SK-N-SH (cell line): ENCODE data around the gene SLC43A3. TPM values are rescaled to one million over a fixed set of nuclear protein-coding genes. Genes with fewer than 3 reads are reported as not detected.

Experiments used
- CTCF ChIA-PET: fragments of 300-600, 350-600 bp; formaldehyde crosslinking; extraction: SDS; loops from one replicate; lab custom pipeline; 2021; lab: Yijun Ruan, JAX
- POLR2A ChIA-PET: fragments of 350-600 bp; sonication (Branson Sonifier 250); formaldehyde crosslinking; extraction: SDS; loops from one replicate; lab custom pipeline; 2020; ENCODE audit warnings: antibody characterized with exemption, inconsistent platforms; lab: Yijun Ruan, JAX
- DNase-seq: peaks from one replicate; pipeline ENCODE4 v3.0.0; 2012
- H2AFZ ChIP-seq: fragments of 200-600 bp; sonication (generic); 2 replicates; pipeline ENCODE4 v1.8.1; 2016; ENCODE audit warnings: antibody characterized with exemption, mild to moderate bottlenecking, low read depth
- H3F3A ChIP-seq: fragments of 200-600 bp; sonication (generic); replicated peaks from 2 replicates; pipeline ENCODE3; 2016; ENCODE audit warnings: antibody characterized with exemption, mild to moderate bottlenecking; ENCODE audit not compliant: insufficient read depth
- H3K27ac ChIP-seq, 2 experiments: fragments of 200-500 bp in 1 of 2; fragments of 200-600 bp in 1 of 2; sonication (Bioruptor generic) in 1 of 2; sonication (generic), shearing (Covaris generic) in 1 of 2; 2 replicates each; pipeline versions ENCODE4 v1.5.1 to v1.6.1; 2014 to 2016; ENCODE audit warnings: low read depth in 2 of 2, inconsistent platforms in 1 of 2, low read length in 1 of 2, mild to moderate bottlenecking in 1 of 2, mixed read lengths in 1 of 2
- H3K27me3 ChIP-seq: fragments of 200-600 bp; sonication (generic), shearing (Covaris generic); 2 replicates; pipeline ENCODE4 v1.6.1; 2016; ENCODE audit warnings: mixed run types; ENCODE audit not compliant: insufficient read depth
- H3K36me3 ChIP-seq, 2 experiments: fragments of 200-500 bp in 1 of 2; fragments of 200-600 bp in 1 of 2; sonication (Bioruptor generic) in 1 of 2; sonication (generic) in 1 of 2; replicated peaks in 1 of 2; 2 replicates each; pipeline versions ENCODE3 to v1.5.1; 2014 to 2016; ENCODE audit warnings: low read length in 1 of 2, mild to moderate bottlenecking in 1 of 2; ENCODE audit not compliant: insufficient read depth in 2 of 2, control insufficient read depth in 1 of 2
- H3K4me1 ChIP-seq, 2 experiments: fragments of 200-500 bp in 1 of 2; fragments of 200-600 bp in 1 of 2; sonication (Bioruptor generic) in 1 of 2; sonication (generic), shearing (Covaris generic) in 1 of 2; 2 replicates each; pipeline versions ENCODE4 v1.5.1 to v1.6.1; 2014 to 2016; ENCODE audit warnings: low read depth in 1 of 2, low read length in 1 of 2, mixed run types in 1 of 2; ENCODE audit not compliant: insufficient read depth in 2 of 2, control insufficient read depth in 1 of 2
- H3K4me2 ChIP-seq: fragments of 200-600 bp; sonication (generic), shearing (Covaris generic); 2 replicates; pipeline ENCODE4 v1.6.1; 2017; ENCODE audit warnings: mixed run types
- H3K4me3 ChIP-seq, 2 experiments: fragments of 200-500 bp in 1 of 2; fragments of 200-600 bp in 1 of 2; sonication (Bioruptor generic) in 1 of 2; sonication (generic), shearing (Covaris generic) in 1 of 2; 2 replicates each; pipeline versions ENCODE4 v1.5.1 to v1.8.1; 2014 to 2016; ENCODE audit warnings: low read depth in 2 of 2, inconsistent platforms in 1 of 2, low read length in 1 of 2, mild to moderate bottlenecking in 1 of 2, mixed read lengths in 1 of 2, moderate library complexity in 1 of 2
- H3K79me2 ChIP-seq: fragments of 200-600 bp; sonication (generic); 2 replicates; pipeline ENCODE4 v1.8.1; 2017; ENCODE audit warnings: mild to moderate bottlenecking; ENCODE audit not compliant: insufficient read depth
- H3K9ac ChIP-seq: fragments of 200-600 bp; sonication (generic); 2 replicates; pipeline ENCODE4 v1.6.1; 2017; ENCODE audit warnings: mixed run types
- H3K9me2 ChIP-seq: fragments of 200-600 bp; sonication (generic); 2 replicates; pipeline ENCODE4 v1.6.1; 2017; ENCODE audit warnings: mixed run types
- H3K9me3 ChIP-seq: fragments of 200-600 bp; sonication (generic); 2 replicates; pipeline ENCODE4 v1.6.1; 2017; ENCODE audit warnings: mixed run types, mild to moderate bottlenecking, moderate library complexity
- H4K20me1 ChIP-seq: fragments of 200-600 bp; sonication (generic); 2 replicates; pipeline ENCODE4 v1.6.1; 2017; ENCODE audit warnings: mild to moderate bottlenecking, mixed run types; ENCODE audit not compliant: insufficient read depth
- CTCF ChIP-seq: fragments of 200-600 bp; sonication (generic); IDR thresholded peaks from 2 replicates; pipeline ENCODE4 v1.6.1; 2017; ENCODE audit warnings: antibody characterized with exemption, mild to moderate bottlenecking, moderate library complexity
- ELF1 ChIP-seq: IDR thresholded peaks from 2 replicates; pipeline ENCODE4 v1.4.0; 2012
- EP300 ChIP-seq, 2 experiments: IDR thresholded peaks; 2 replicates each; pipeline versions ENCODE4 v1.4.0 to v1.6.1; 2012; ENCODE audit warnings: borderline replicate concordance in 1 of 2, low read depth in 1 of 2, low read length in 1 of 2
- FOXJ3 ChIP-seq: sonication (generic); formaldehyde crosslinking; IDR thresholded peaks from 2 replicates; pipeline ENCODE4 v1.5.1; 2020; ENCODE audit warnings: mild to moderate bottlenecking, missing genetic modification reagents
- FOXM1 ChIP-seq: IDR thresholded peaks from 2 replicates; pipeline ENCODE4 v1.4.0; 2012; ENCODE audit warnings: low read depth, mild to moderate bottlenecking
- GABPA ChIP-seq: IDR thresholded peaks from 2 replicates; pipeline ENCODE4 v1.4.0; 2012; ENCODE audit warnings: low read depth, mild to moderate bottlenecking
- GATA2 ChIP-seq: sonication (generic); formaldehyde crosslinking; IDR thresholded peaks from 2 replicates; pipeline ENCODE4 v1.5.0; 2020; ENCODE audit warnings: mild to moderate bottlenecking, missing genetic modification reagents
- MEF2A ChIP-seq: IDR thresholded peaks from 2 replicates; pipeline ENCODE4 v1.4.0; 2012; ENCODE audit warnings: low read depth, borderline replicate concordance
- MXI1 ChIP-seq: IDR thresholded peaks from 2 replicates; pipeline ENCODE4 v1.6.1; 2012; ENCODE audit warnings: mild to moderate bottlenecking, low read depth, low read length, improper control_type of control experiment
- NFIC ChIP-seq: IDR thresholded peaks from 2 replicates; pipeline ENCODE4 v1.4.0; 2012; ENCODE audit warnings: borderline replicate concordance
- POLR2AphosphoS5 ChIP-seq: IDR thresholded peaks from 2 replicates; pipeline ENCODE4 v1.6.1; 2012; ENCODE audit warnings: low read depth, low read length
- RAD21 ChIP-seq: IDR thresholded peaks from 2 replicates; pipeline ENCODE4 v1.6.1; 2012; ENCODE audit warnings: mild to moderate bottlenecking, low read length
- RCOR1 ChIP-seq: fragments of 150-350 bp; IDR thresholded peaks from 2 replicates; pipeline ENCODE4 v1.6.1; 2017; ENCODE audit warnings: antibody characterized with exemption, low read length
- RFX5 ChIP-seq: IDR thresholded peaks from 2 replicates; pipeline ENCODE4 v1.6.1; 2012; ENCODE audit warnings: mild to moderate bottlenecking, improper control_type of control experiment, low read length
- RXRA ChIP-seq: IDR thresholded peaks from 2 replicates; pipeline ENCODE4 v1.4.0; 2012; ENCODE audit warnings: low read depth, mild to moderate bottlenecking, borderline replicate concordance
- SIN3A ChIP-seq: IDR thresholded peaks from 2 replicates; pipeline ENCODE4 v1.6.1; 2012; ENCODE audit warnings: low read depth, mild to moderate bottlenecking, low read length, moderate library complexity, borderline replicate concordance
- SMC3 ChIP-seq: IDR thresholded peaks from 2 replicates; pipeline ENCODE4 v1.6.1; 2012; ENCODE audit warnings: low read depth, low read length, improper control_type of control experiment
- TAF1 ChIP-seq: IDR thresholded peaks from 2 replicates; pipeline ENCODE4 v1.6.1; 2012; ENCODE audit warnings: low read depth, mild to moderate bottlenecking, low read length, moderate library complexity, borderline replicate concordance
- TCF12 ChIP-seq: IDR thresholded peaks from 2 replicates; pipeline ENCODE4 v1.4.0; 2012
- TEAD4 ChIP-seq: IDR thresholded peaks from 2 replicates; pipeline ENCODE4 v1.4.0; 2012; ENCODE audit warnings: mild to moderate bottlenecking, borderline replicate concordance; ENCODE audit not compliant: insufficient read depth
- YY1 ChIP-seq: IDR thresholded peaks from 2 replicates; pipeline ENCODE4 v1.4.0; 2012; ENCODE audit warnings: low read depth, mild to moderate bottlenecking
- ZBTB33 ChIP-seq: IDR thresholded peaks from 2 replicates; pipeline ENCODE4 v1.4.0; 2012; ENCODE audit warnings: low read depth, borderline replicate concordance
- WGBS: methylation state at CpG from one replicate; pipeline ENCODE4 v1.1.6; 2017; ENCODE audit warnings: low lambda C conversion rate; 5-methylcytosine and 5-hydroxymethylcytosine counted together
- polyA plus RNA-seq, 3 experiments: library from polyadenylated mRNA; depleted of rRNA; stranded (reverse); fragments of >200 nt; gene quantifications; 2 replicates each; pipeline ENCODE4 v1.2.3, GENCODE V29; 2012
- TF ChIP-seq, protein P1 (sequence below): fragments of 150-350 bp; IDR thresholded peaks from 2 replicates; pipeline ENCODE4 v1.6.1; 2016; ENCODE audit warnings: mild to moderate bottlenecking, low read depth, low read length
- TF ChIP-seq, protein P2 (sequence below): IDR thresholded peaks from 2 replicates; pipeline ENCODE4 v1.4.0; 2012; ENCODE audit warnings: low read depth
- TF ChIP-seq, protein P3 (sequence below): IDR thresholded peaks from 2 replicates; pipeline ENCODE4 v1.4.0; 2012; ENCODE audit warnings: low read depth, borderline replicate concordance

SLC43A3 gene
- polyA plus RNA-seq, 1 of the 3 experiments (the other 2 are of a cell fraction) = 4.1 TPM

DNA sequence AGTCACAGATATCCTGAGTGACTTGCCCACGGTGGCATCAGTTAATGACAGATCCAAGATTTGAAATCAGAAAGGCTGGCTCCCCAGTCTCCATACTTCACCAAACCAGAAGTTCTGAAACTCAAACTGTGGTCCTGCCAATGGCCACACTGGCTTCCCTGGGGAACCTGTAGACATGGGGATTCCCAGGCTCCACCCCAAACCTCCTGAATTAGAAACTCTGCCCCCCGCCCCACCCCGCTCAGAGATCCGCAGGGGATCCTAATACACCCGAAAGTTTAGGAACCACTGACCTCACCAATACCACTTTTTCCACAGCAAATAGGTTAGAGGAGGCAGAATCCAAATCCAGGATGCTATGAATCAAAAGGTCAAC is 48.7 kb upstream of the SLC43A3 start:
- DNase-seq = no peak
- 87% methylated on average over 5 of the region's 5 CpGs for WGBS
- Histone ChIP-seq H3K36me3 (no peaks in the 10 kb centered on the region), H2AFZ (no peak overlapping the region), H3K4me1 (peaks cover 0 to 8% of the 10 kb centered on the region in 2 experiments; a peak in 1 of 4 replicates), H3K9me3 (no peaks in the 10 kb centered on the region), H4K20me1 (no peaks in the 10 kb centered on the region), H3K9ac (no peak overlapping the region), H3K27me3 (0 out of 2 replicates have a peak, but pooled peaks cover 10% of the 10 kb centered on the region), H3K27ac (no peak overlapping the region), H3K9me2 (no peaks in the 10 kb centered on the region), H3F3A (no peaks in the 10 kb centered on the region), H3K4me3 (no peak overlapping the region; a peak in 1 of 4 replicates), H3K79me2 (no peaks in the 10 kb centered on the region)
- ChIA-PET CTCF (interaction anchor here (0.6 to 27.2 kb wide), 9 partner anchors 7 to 1491 kb away, joined by 4 to 517 read pairs (median 17); partner anchors contain the start of genes RTN4RL2 and TIMM10), POLR2A (no interaction called here)
- TF ChIP-seq, protein P1, sequence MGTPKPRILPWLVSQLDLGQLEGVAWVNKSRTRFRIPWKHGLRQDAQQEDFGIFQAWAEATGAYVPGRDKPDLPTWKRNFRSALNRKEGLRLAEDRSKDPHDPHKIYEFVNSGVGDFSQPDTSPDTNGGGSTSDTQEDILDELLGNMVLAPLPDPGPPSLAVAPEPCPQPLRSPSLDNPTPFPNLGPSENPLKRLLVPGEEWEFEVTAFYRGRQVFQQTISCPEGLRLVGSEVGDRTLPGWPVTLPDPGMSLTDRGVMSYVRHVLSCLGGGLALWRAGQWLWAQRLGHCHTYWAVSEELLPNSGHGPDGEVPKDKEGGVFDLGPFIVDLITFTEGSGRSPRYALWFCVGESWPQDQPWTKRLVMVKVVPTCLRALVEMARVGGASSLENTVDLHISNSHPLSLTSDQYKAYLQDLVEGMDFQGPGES = no peak
- no peak for TF ChIP-seq POLR2AphosphoS5
- TF ChIP-seq FOXM1 = no peak
- TF ChIP-seq TEAD4 = no peak
- no peak for TF ChIP-seq TCF12
- TF ChIP-seq GATA2 (CRISPR knock-in tag) = no peak
- no peak for TF ChIP-seq TAF1
- TF ChIP-seq RAD21 = no peak
- TF ChIP-seq RXRA = no peak
- no peak for TF ChIP-seq SMC3
- no peak for TF ChIP-seq YY1
- no peak for TF ChIP-seq ELF1
- TF ChIP-seq SIN3A = no peak
- TF ChIP-seq, all 33 proteins: peak for 0
- no peak overlapping the region for H3K4me2 ChIP-seq

DNA sequence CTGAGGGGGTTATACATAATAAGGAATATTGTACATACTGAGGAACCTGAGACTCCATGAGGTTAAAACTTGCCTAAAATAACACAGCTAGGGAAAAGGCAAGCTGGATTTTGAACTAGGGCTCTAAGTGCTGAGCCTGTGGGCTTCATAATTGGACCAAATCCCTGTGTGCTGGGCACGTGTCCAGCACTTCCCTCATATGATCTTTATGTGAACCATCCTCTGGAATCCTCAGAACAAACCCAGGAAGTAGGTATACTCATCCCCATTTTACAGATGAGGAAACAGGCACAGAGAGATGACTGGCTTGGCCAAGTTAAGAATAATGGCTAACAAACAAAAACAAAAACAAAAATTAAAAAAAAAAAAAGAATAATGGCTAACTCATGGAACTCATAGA is 48.3 kb upstream of the SLC43A3 start:
- ChIA-PET CTCF (interaction anchor here (0.6 to 6.4 kb wide), 10 partner anchors 8 to 1492 kb away, joined by 3 to 38 read pairs (median 6); partner anchors contain the start of gene UBE2L6), POLR2A (no interaction called here)
- H3K9me2 ChIP-seq = no peaks in the 10 kb centered on the region
- no peaks in the 10 kb centered on the region for H4K20me1 ChIP-seq
- no peaks in the 10 kb centered on the region for H3K79me2 ChIP-seq
- H3K27ac ChIP-seq = no peak overlapping the region
- TF ChIP-seq NFIC = no peak
- TF ChIP-seq EP300 (IDR thresholded peaks at IDR 0.05; ENCODE audit: borderline replicate concordance in 1 of 2, low read depth in 1 of 2, low read length in 1 of 2) = no peak
- no peak for TF ChIP-seq RAD21
- no peak for TF ChIP-seq ZBTB33
- no peak for TF ChIP-seq MEF2A
- TF ChIP-seq, protein P2, sequence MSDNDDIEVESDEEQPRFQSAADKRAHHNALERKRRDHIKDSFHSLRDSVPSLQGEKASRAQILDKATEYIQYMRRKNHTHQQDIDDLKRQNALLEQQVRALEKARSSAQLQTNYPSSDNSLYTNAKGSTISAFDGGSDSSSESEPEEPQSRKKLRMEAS = no peak
- TF ChIP-seq CTCF = no peak
- TF ChIP-seq GABPA = no peak
- TF ChIP-seq FOXJ3 (CRISPR knock-in tag) = no peak
- TF ChIP-seq, protein P3, sequence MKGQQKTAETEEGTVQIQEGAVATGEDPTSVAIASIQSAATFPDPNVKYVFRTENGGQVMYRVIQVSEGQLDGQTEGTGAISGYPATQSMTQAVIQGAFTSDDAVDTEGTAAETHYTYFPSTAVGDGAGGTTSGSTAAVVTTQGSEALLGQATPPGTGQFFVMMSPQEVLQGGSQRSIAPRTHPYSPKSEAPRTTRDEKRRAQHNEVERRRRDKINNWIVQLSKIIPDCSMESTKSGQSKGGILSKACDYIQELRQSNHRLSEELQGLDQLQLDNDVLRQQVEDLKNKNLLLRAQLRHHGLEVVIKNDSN = no peak
- TF ChIP-seq MXI1 = no peak
- no peak for TF ChIP-seq SMC3
- TF ChIP-seq RCOR1 = no peak
- TF ChIP-seq RFX5 = no peak
- H3F3A ChIP-seq = no peaks in the 10 kb centered on the region
- 0 out of 2 replicates have a peak, but pooled peaks cover 5% of the 10 kb centered on the region for H3K27me3 ChIP-seq
- no peaks in the 10 kb centered on the region for H3K36me3 ChIP-seq
- no peaks in the 10 kb centered on the region for H3K9me3 ChIP-seq
- H3K9ac ChIP-seq = no peak overlapping the region
- 43% methylated on average over 1 of the region's 1 CpG for WGBS
- no peak overlapping the region for H3K4me2 ChIP-seq
- H2AFZ ChIP-seq = no peak overlapping the region
- peaks cover 0 to 8% of the 10 kb centered on the region in 2 experiments; a peak in 1 of 4 replicates for H3K4me1 ChIP-seq
- no peak for DNase-seq
- no peak overlapping the region for H3K4me3 ChIP-seq
